H1 (cell line): Measurements from ENCODE around the gene SLC25A21. TPM values are rescaled to one million over a fixed set of nuclear protein-coding genes. Genes with fewer than 3 reads are reported as not detected.

ENCODE experiments used
- CTCF ChIA-PET: fragments of 300-600 bp; sonication (Branson Sonifier 250); formaldehyde crosslinking; loops from one replicate; lab custom pipeline; 2021; ENCODE audit not compliant: partially characterized antibody; lab: Charles Lee
- POLR2A ChIA-PET: fragments of 300-600 bp; sonication (Branson Sonifier 250); formaldehyde crosslinking; loops from one replicate; lab custom pipeline; 2021; ENCODE audit warnings: inconsistent platforms; ENCODE audit not compliant: partially characterized antibody; lab: Charles Lee
- DNase-seq, 2 experiments: peaks; one replicate each; pipeline versions ENCODE4 v3.0.0 to v3.0.0-alpha.2; 2010 to 2022; ENCODE audit warnings: low spot score in 2 of 2, low read depth in 1 of 2, mixed read lengths in 1 of 2
- FAIRE-seq: peaks from 2 replicates; lab custom pipeline; 2011; peaks lifted over from hg19 to GRCh38; lab: Jason Lieb, UNC
- H2AFZ ChIP-seq: 2 replicates; pipeline ENCODE4 v1.8.1; 2012; ENCODE audit warnings: low read length, inconsistent platforms
- H2AK5ac ChIP-seq: 2 replicates; pipeline ENCODE4 v1.6.1; 2013; ENCODE audit warnings: low read depth, low read length
- H2BK120ac ChIP-seq: replicated peaks from 2 replicates; pipeline ENCODE3; 2013; ENCODE audit warnings: low read depth, low read length, inconsistent platforms
- H2BK12ac ChIP-seq: 2 replicates; pipeline ENCODE4 v1.6.1; 2013; ENCODE audit warnings: low read depth, low read length
- H2BK15ac ChIP-seq: 2 replicates; pipeline ENCODE4 v1.6.1; 2013; ENCODE audit warnings: low read length
- H2BK20ac ChIP-seq: 2 replicates; pipeline ENCODE4 v1.6.1; 2013; ENCODE audit warnings: low read length
- H2BK5ac ChIP-seq: 2 replicates; pipeline ENCODE4 v1.6.1; 2013; ENCODE audit warnings: low read depth, low read length
- H3K14ac ChIP-seq: 2 replicates; pipeline ENCODE4 v1.6.1; 2013; ENCODE audit warnings: inconsistent platforms; ENCODE audit not compliant: insufficient read length
- H3K18ac ChIP-seq: 2 replicates; pipeline ENCODE4 v1.6.1; 2013; ENCODE audit warnings: low read length; ENCODE audit errors: extremely low read depth
- H3K23ac ChIP-seq: 2 replicates; pipeline ENCODE4 v1.6.1; 2013; ENCODE audit warnings: inconsistent platforms; ENCODE audit not compliant: insufficient read length
- H3K23me2 ChIP-seq: 2 replicates; pipeline ENCODE4 v1.6.1; 2013; ENCODE audit warnings: low read depth, low read length
- H3K27ac ChIP-seq: 2 replicates; pipeline ENCODE4 v1.6.1; 2011; ENCODE audit warnings: low read depth, low read length, inconsistent platforms
- H3K27me3 ChIP-seq, 4 experiments: replicated peaks in 1 of 4; 1 replicate in 1 of 4; 2 replicates in 3 of 4; pipeline versions ENCODE4 v1.6.1 to v1.8.1; 2011 to 2013; ENCODE audit warnings: low read length in 3 of 4, mild to moderate bottlenecking in 3 of 4, inconsistent platforms in 2 of 4, mixed read lengths in 2 of 4, moderate library complexity in 1 of 4; ENCODE audit not compliant: control insufficient read depth in 3 of 4, insufficient read depth in 3 of 4; ENCODE audit errors: extremely low read depth in 1 of 4
- H3K36me3 ChIP-seq, 4 experiments: 2 replicates each; pipeline versions ENCODE4 v1.6.1 to v1.8.1; 2011 to 2013; ENCODE audit warnings: mild to moderate bottlenecking in 4 of 4, low read length in 3 of 4, moderate library complexity in 2 of 4, control low read depth in 1 of 4, inconsistent platforms in 1 of 4; ENCODE audit not compliant: insufficient read depth in 4 of 4, control insufficient read depth in 2 of 4
- H3K4ac ChIP-seq: replicated peaks from 2 replicates; pipeline ENCODE3; 2013; ENCODE audit warnings: low read length, low read depth, mixed read lengths, inconsistent platforms; ENCODE audit not compliant: insufficient read length
- H3K4me1 ChIP-seq, 4 experiments: replicated peaks in 1 of 4; 1 replicate in 1 of 4; 2 replicates in 3 of 4; pipeline versions ENCODE4 v1.6.1 to v1.8.1; 2011 to 2013; ENCODE audit warnings: low read length in 3 of 4, inconsistent platforms in 2 of 4, mixed read lengths in 1 of 4; ENCODE audit not compliant: insufficient read depth in 4 of 4, control insufficient read depth in 3 of 4
- H3K4me2 ChIP-seq, 2 experiments: 2 replicates each; pipeline versions ENCODE4 v1.6.1 to v1.8.1; 2011 to 2013; ENCODE audit warnings: low read depth in 2 of 2, low read length in 2 of 2, control low read depth in 1 of 2, inconsistent platforms in 1 of 2, mild to moderate bottlenecking in 1 of 2; ENCODE audit not compliant: insufficient read depth in 1 of 2
- H3K4me3 ChIP-seq, 4 experiments: fragments of 200-600, 300-600 bp in 1 of 4; sonication (generic), shearing (Covaris generic), sonication (Bioruptor Twin) in 1 of 4; 2 replicates each; pipeline versions ENCODE4 v1.5.1 to v1.8.1; 2011 to 2016; ENCODE audit warnings: low read length in 4 of 4, low read depth in 3 of 4, control low read depth in 2 of 4, inconsistent platforms in 2 of 4, mild to moderate bottlenecking in 2 of 4, mixed read lengths in 1 of 4, moderate library complexity in 1 of 4; ENCODE audit not compliant: insufficient read depth in 2 of 4; ENCODE audit errors: extremely low read depth in 1 of 4
- H3K56ac ChIP-seq: replicated peaks from 2 replicates; pipeline ENCODE3; 2013; ENCODE audit warnings: low read depth, mild to moderate bottlenecking, mixed read lengths, low read length, inconsistent platforms; ENCODE audit not compliant: insufficient read length
- H3K79me1 ChIP-seq: 2 replicates; pipeline ENCODE4 v1.6.1; 2013; ENCODE audit warnings: low read depth, low read length, control low read depth
- H3K79me2 ChIP-seq, 2 experiments: 2 replicates each; pipeline versions ENCODE4 v1.6.1 to v1.8.1; 2012 to 2013; ENCODE audit warnings: low read length in 2 of 2, mild to moderate bottlenecking in 2 of 2, inconsistent platforms in 1 of 2; ENCODE audit not compliant: insufficient read depth in 2 of 2, control insufficient read depth in 1 of 2
- H3K9ac ChIP-seq, 4 experiments: replicated peaks in 1 of 4; 1 replicate in 1 of 4; 2 replicates in 3 of 4; pipeline versions ENCODE4 v1.6.1 to v1.8.1; 2011 to 2013; ENCODE audit warnings: low read depth in 3 of 4, low read length in 3 of 4, control low read depth in 2 of 4, mild to moderate bottlenecking in 2 of 4, moderate library complexity in 2 of 4, inconsistent platforms in 1 of 4; ENCODE audit errors: extremely low read depth in 1 of 4
- H3K9me3 ChIP-seq, 2 experiments: 2 replicates each; pipeline versions ENCODE4 v1.6.1 to v1.8.1; 2012 to 2013; ENCODE audit warnings: mild to moderate bottlenecking in 2 of 2, moderate library complexity in 2 of 2, control low read depth in 1 of 2, inconsistent platforms in 1 of 2, low read depth in 1 of 2, low read length in 1 of 2, mixed read lengths in 1 of 2; ENCODE audit not compliant: insufficient read depth in 2 of 2
- H4K20me1 ChIP-seq, 2 experiments: replicated peaks in 1 of 2; 2 replicates each; pipeline versions ENCODE3 to v1.8.1; 2011 to 2013; ENCODE audit warnings: inconsistent platforms in 2 of 2, low read length in 2 of 2, mild to moderate bottlenecking in 1 of 2; ENCODE audit not compliant: insufficient read depth in 2 of 2, control insufficient read depth in 1 of 2
- H4K5ac ChIP-seq: 2 replicates; pipeline ENCODE4 v1.6.1; 2013; ENCODE audit warnings: low read length, low read depth, mixed read lengths, inconsistent platforms; ENCODE audit not compliant: insufficient read length
- H4K8ac ChIP-seq: 2 replicates; pipeline ENCODE4 v1.8.0; 2013; ENCODE audit warnings: mild to moderate bottlenecking, moderate library complexity, low read length, inconsistent platforms; ENCODE audit not compliant: insufficient read depth; ENCODE audit errors: extremely low read depth
- H4K91ac ChIP-seq: replicated peaks from 2 replicates; pipeline ENCODE3; 2013; ENCODE audit warnings: low read length, mixed read lengths, inconsistent platforms; ENCODE audit not compliant: insufficient read length
- BCL11A ChIP-seq, 2 experiments: IDR thresholded peaks; one replicate each; pipeline ENCODE4 v1.6.1; 2011; ENCODE audit warnings: low read depth in 2 of 2, low read length in 2 of 2, mild to moderate bottlenecking in 2 of 2
- BRCA1 ChIP-seq: IDR thresholded peaks from 2 replicates; pipeline ENCODE4 v1.6.1; 2012; ENCODE audit warnings: low read depth, low read length, improper control_type of control experiment
- CREB1 ChIP-seq: IDR thresholded peaks from 2 replicates; pipeline ENCODE4 v1.6.1; 2012; ENCODE audit warnings: inconsistent platforms
- CTCF ChIP-seq, 3 experiments: IDR thresholded peaks; 1 replicate in 2 of 3; 2 replicates in 1 of 3; pipeline versions ENCODE4 v1.5.1 to v1.6.1; 2011; ENCODE audit warnings: low read length in 3 of 3, mild to moderate bottlenecking in 3 of 3, inconsistent platforms in 2 of 3, low read depth in 1 of 3, moderate library complexity in 1 of 3; ENCODE audit not compliant: insufficient read depth in 1 of 3; ENCODE audit errors: control extremely low read depth in 1 of 3
- GTF2F1 ChIP-seq: IDR thresholded peaks from 2 replicates; pipeline ENCODE4 v1.6.1; 2012; ENCODE audit warnings: low read depth, low read length, improper control_type of control experiment, borderline replicate concordance
- HDAC2 ChIP-seq, 2 experiments: fragments of 300-600 bp in 1 of 2; sonication (generic) in 1 of 2; IDR thresholded peaks; 2 replicates each; pipeline ENCODE4 v1.6.1; 2011 to 2012; ENCODE audit warnings: low read depth in 2 of 2, low read length in 2 of 2, mild to moderate bottlenecking in 2 of 2, moderate library complexity in 2 of 2, borderline replicate concordance in 1 of 2, inconsistent platforms in 1 of 2
- HDAC6 ChIP-seq: IDR thresholded peaks from one replicate; pipeline ENCODE4 v1.7.1; 2012; ENCODE audit warnings: low read depth, mild to moderate bottlenecking, inconsistent platforms, low read length, moderate library complexity
- KDM1A ChIP-seq: fragments of 200-600, 300-600 bp; sonication (generic); IDR thresholded peaks from 2 replicates; pipeline ENCODE4 v1.7.1; 2016; ENCODE audit warnings: mild to moderate bottlenecking, low read length, borderline replicate concordance
- PHF8 ChIP-seq: fragments of 200-600 bp; sonication (generic); conservative IDR thresholded peaks from 2 replicates; pipeline ENCODE4 v1.7.1; 2012; ENCODE audit warnings: low read depth, mild to moderate bottlenecking, inconsistent platforms, low read length, moderate library complexity
- POLR2AphosphoS5 ChIP-seq: IDR thresholded peaks from 2 replicates; pipeline ENCODE4 v1.6.1; 2011; ENCODE audit warnings: low read depth, low read length
- SP2 ChIP-seq: IDR thresholded peaks from 2 replicates; pipeline ENCODE4 v1.6.1; 2012; ENCODE audit warnings: mild to moderate bottlenecking, low read length, inconsistent platforms
- SP4 ChIP-seq: IDR thresholded peaks from 2 replicates; pipeline ENCODE4 v1.6.1; 2012; ENCODE audit warnings: low read length, inconsistent platforms
- TAF1 ChIP-seq: IDR thresholded peaks from 2 replicates; pipeline ENCODE4 v1.6.1; 2011; ENCODE audit warnings: mild to moderate bottlenecking, low read depth, low read length
- whole genome bisulfite sequencing, 2 experiments: shearing (Covaris generic) in 1 of 2; methylation state at CpG; one replicate each; pipeline versions ENCODE4 v1.1.6 to v1.1.7; 2013 to 2015; ENCODE audit warnings: low lambda C conversion rate in 2 of 2, mixed read lengths in 2 of 2, inconsistent platforms in 1 of 2, low coverage in 1 of 2, missing lambda C conversion rate in 1 of 2; ENCODE audit not compliant: insufficient replicate concordance in 2 of 2, insufficient coverage in 1 of 2, insufficient read length in 1 of 2; ENCODE audit errors: extremely low coverage in 1 of 2, missing lambda C conversion rate in 1 of 2; 5-methylcytosine and 5-hydroxymethylcytosine counted together
- polyA plus RNA-seq, 7 experiments: library from polyadenylated mRNA; depleted of rRNA in 3 of 7; stranded (reverse) in 5 of 7; unstranded in 2 of 7; fragments of >200 nt in 5 of 7; fragments of 200-250 nt in 2 of 7; gene quantifications; 1 replicate in 5 of 7; 2 replicates in 1 of 7; 4 replicates in 1 of 7; pipeline versions ENCODE4 v1.2.1 to v1.2.3, GENCODE V29; 2011 to 2013; ENCODE audit warnings: missing spikeins in 2 of 7, mixed read lengths in 2 of 7
- total RNA-seq: library from RNA; stranded (reverse); fragmentation: NEBNext Ultra II Directional; extraction: Animal tissue kit (Norgen Biotek cat#: 25700); gene quantifications from 2 replicates; pipeline ENCODE4 v1.2.1, GENCODE V29; 2021

The SLC25A21 gene
- total and polyA plus RNA-seq, 2 of the 8 experiments (the other 6 are each of a cell fraction or from before 2014, with no cell fraction given): 6.9 to 15.7 TPM

- Histone ChIP-seq H3K27me3 (no peaks in the 10 kb centered on the region), H3K4ac (no peak overlapping the region), H3K23me2 (no peaks in the 10 kb centered on the region), H2BK15ac (no peak overlapping the region), H4K20me1 (no peaks in the 10 kb centered on the region), H3K79me1 (no peaks in the 10 kb centered on the region), H3K36me3 (no peaks in the 10 kb centered on the region), H4K91ac (no peak overlapping the region), H2BK12ac (no peak overlapping the region), H2AFZ (no peak overlapping the region), H3K56ac (no peak overlapping the region), H2BK20ac (no peak overlapping the region), H2BK120ac (no peak overlapping the region), H3K4me1 (no peaks in the 10 kb centered on the region), H3K18ac (no peak overlapping the region), H2BK5ac (no peak overlapping the region), H3K27ac (no peak overlapping the region), H3K4me2 (no peak overlapping the region), H4K5ac (no peak overlapping the region), H4K8ac (no peak overlapping the region), H3K9ac (no peak overlapping the region), H3K79me2 (no peaks in the 10 kb centered on the region), H3K23ac (no peak overlapping the region), H2AK5ac (no peak overlapping the region), H3K14ac (no peak overlapping the region), H3K4me3 (no peak overlapping the region), H3K9me3 (no peaks in the 10 kb centered on the region)
- ChIA-PET CTCF (no interaction called here), POLR2A (no interaction called here)
- no peak for DNase-seq
- FAIRE-seq: no peak
- WGBS, 2 experiments: 75% methylated on average over 5 of the region's 5 CpGs; no CpG with 5 or more reads in 1 of the 2 experiments
- TF ChIP-seq CREB1 (no peak), SP4 (no peak), BRCA1 (no peak), PHF8 (no peak), HDAC2 (IDR thresholded peaks at IDR 0.05; ENCODE audit: borderline replicate concordance in 1 of 2, low read depth in 2 of 2, low read length in 2 of 2) (no peak), GTF2F1 (no peak), HDAC6 (no peak), KDM1A (no peak), SP2 (no peak), CTCF (IDR thresholded peaks at IDR 0.05; ENCODE audit: control extremely low read depth in 1 of 3, insufficient read depth in 1 of 3, low read depth in 1 of 3, low read length in 3 of 3) (no peak), POLR2AphosphoS5 (no peak), TAF1 (no peak), BCL11A (IDR thresholded peaks at IDR 0.05; ENCODE audit: low read depth in 2 of 2, low read length in 2 of 2) (no peak)
Observed at GRCh38 chr14:37083599-37083998, 88.8 kb downstream of the SLC25A21 start.
